SK-N-SH (cell line): ENCODE results near the gene NECTIN3. TPM values are rescaled to one million over a fixed set of nuclear protein-coding genes. Genes with fewer than 3 reads are reported as not detected.

ENCODE experiments used
- CTCF ChIA-PET: fragments of 300-600, 350-600 bp; formaldehyde crosslinking; extraction: SDS; loops from one replicate; lab custom pipeline; 2021; lab: Yijun Ruan, JAX
- POLR2A ChIA-PET: fragments of 350-600 bp; sonication (Branson Sonifier 250); formaldehyde crosslinking; extraction: SDS; loops from one replicate; lab custom pipeline; 2020; ENCODE audit warnings: antibody characterized with exemption, inconsistent platforms; lab: Yijun Ruan, JAX
- DNase-seq: peaks from one replicate; pipeline ENCODE4 v3.0.0; 2012
- H2AFZ ChIP-seq: fragments of 200-600 bp; sonication (generic); 2 replicates; pipeline ENCODE4 v1.8.1; 2016; ENCODE audit warnings: antibody characterized with exemption, mild to moderate bottlenecking, low read depth
- H3F3A ChIP-seq: fragments of 200-600 bp; sonication (generic); replicated peaks from 2 replicates; pipeline ENCODE3; 2016; ENCODE audit warnings: antibody characterized with exemption, mild to moderate bottlenecking; ENCODE audit not compliant: insufficient read depth
- H3K27ac ChIP-seq, 2 experiments: fragments of 200-500 bp in 1 of 2; fragments of 200-600 bp in 1 of 2; sonication (Bioruptor generic) in 1 of 2; sonication (generic), shearing (Covaris generic) in 1 of 2; 2 replicates each; pipeline versions ENCODE4 v1.5.1 to v1.6.1; 2014 to 2016; ENCODE audit warnings: low read depth in 2 of 2, inconsistent platforms in 1 of 2, low read length in 1 of 2, mild to moderate bottlenecking in 1 of 2, mixed read lengths in 1 of 2
- H3K27me3 ChIP-seq: fragments of 200-600 bp; sonication (generic), shearing (Covaris generic); 2 replicates; pipeline ENCODE4 v1.6.1; 2016; ENCODE audit warnings: mixed run types; ENCODE audit not compliant: insufficient read depth
- H3K36me3 ChIP-seq, 2 experiments: fragments of 200-500 bp in 1 of 2; fragments of 200-600 bp in 1 of 2; sonication (Bioruptor generic) in 1 of 2; sonication (generic) in 1 of 2; replicated peaks in 1 of 2; 2 replicates each; pipeline versions ENCODE3 to v1.5.1; 2014 to 2016; ENCODE audit warnings: low read length in 1 of 2, mild to moderate bottlenecking in 1 of 2; ENCODE audit not compliant: insufficient read depth in 2 of 2, control insufficient read depth in 1 of 2
- H3K4me1 ChIP-seq, 2 experiments: fragments of 200-500 bp in 1 of 2; fragments of 200-600 bp in 1 of 2; sonication (Bioruptor generic) in 1 of 2; sonication (generic), shearing (Covaris generic) in 1 of 2; 2 replicates each; pipeline versions ENCODE4 v1.5.1 to v1.6.1; 2014 to 2016; ENCODE audit warnings: low read depth in 1 of 2, low read length in 1 of 2, mixed run types in 1 of 2; ENCODE audit not compliant: insufficient read depth in 2 of 2, control insufficient read depth in 1 of 2
- H3K4me2 ChIP-seq: fragments of 200-600 bp; sonication (generic), shearing (Covaris generic); 2 replicates; pipeline ENCODE4 v1.6.1; 2017; ENCODE audit warnings: mixed run types
- H3K4me3 ChIP-seq, 2 experiments: fragments of 200-500 bp in 1 of 2; fragments of 200-600 bp in 1 of 2; sonication (Bioruptor generic) in 1 of 2; sonication (generic), shearing (Covaris generic) in 1 of 2; 2 replicates each; pipeline versions ENCODE4 v1.5.1 to v1.8.1; 2014 to 2016; ENCODE audit warnings: low read depth in 2 of 2, inconsistent platforms in 1 of 2, low read length in 1 of 2, mild to moderate bottlenecking in 1 of 2, mixed read lengths in 1 of 2, moderate library complexity in 1 of 2
- H3K79me2 ChIP-seq: fragments of 200-600 bp; sonication (generic); 2 replicates; pipeline ENCODE4 v1.8.1; 2017; ENCODE audit warnings: mild to moderate bottlenecking; ENCODE audit not compliant: insufficient read depth
- H3K9ac ChIP-seq: fragments of 200-600 bp; sonication (generic); 2 replicates; pipeline ENCODE4 v1.6.1; 2017; ENCODE audit warnings: mixed run types
- H3K9me2 ChIP-seq: fragments of 200-600 bp; sonication (generic); 2 replicates; pipeline ENCODE4 v1.6.1; 2017; ENCODE audit warnings: mixed run types
- H3K9me3 ChIP-seq: fragments of 200-600 bp; sonication (generic); 2 replicates; pipeline ENCODE4 v1.6.1; 2017; ENCODE audit warnings: mixed run types, mild to moderate bottlenecking, moderate library complexity
- H4K20me1 ChIP-seq: fragments of 200-600 bp; sonication (generic); 2 replicates; pipeline ENCODE4 v1.6.1; 2017; ENCODE audit warnings: mild to moderate bottlenecking, mixed run types; ENCODE audit not compliant: insufficient read depth
- CTCF ChIP-seq: fragments of 200-600 bp; sonication (generic); IDR thresholded peaks from 2 replicates; pipeline ENCODE4 v1.6.1; 2017; ENCODE audit warnings: antibody characterized with exemption, mild to moderate bottlenecking, moderate library complexity
- ELF1 ChIP-seq: IDR thresholded peaks from 2 replicates; pipeline ENCODE4 v1.4.0; 2012
- EP300 ChIP-seq, 2 experiments: IDR thresholded peaks; 2 replicates each; pipeline versions ENCODE4 v1.4.0 to v1.6.1; 2012; ENCODE audit warnings: borderline replicate concordance in 1 of 2, low read depth in 1 of 2, low read length in 1 of 2
- EZH2phosphoT487 ChIP-seq: fragments of 200-600 bp; sonication (generic); IDR thresholded peaks from 2 replicates; pipeline ENCODE4 v1.6.1; 2017; ENCODE audit warnings: low read depth, mixed run types, mild to moderate bottlenecking, antibody characterized with exemption, moderate library complexity, borderline replicate concordance
- FOSL2 ChIP-seq: IDR thresholded peaks from 2 replicates; pipeline ENCODE4 v1.4.0; 2012; ENCODE audit warnings: low read depth, mild to moderate bottlenecking, moderate library complexity, borderline replicate concordance
- FOXJ3 ChIP-seq: sonication (generic); formaldehyde crosslinking; IDR thresholded peaks from 2 replicates; pipeline ENCODE4 v1.5.1; 2020; ENCODE audit warnings: mild to moderate bottlenecking, missing genetic modification reagents
- FOXM1 ChIP-seq: IDR thresholded peaks from 2 replicates; pipeline ENCODE4 v1.4.0; 2012; ENCODE audit warnings: low read depth, mild to moderate bottlenecking
- GATA2 ChIP-seq: sonication (generic); formaldehyde crosslinking; IDR thresholded peaks from 2 replicates; pipeline ENCODE4 v1.5.0; 2020; ENCODE audit warnings: mild to moderate bottlenecking, missing genetic modification reagents
- IRF3 ChIP-seq: fragments of 150-350 bp; IDR thresholded peaks from 2 replicates; pipeline ENCODE4 v1.6.1; 2016; ENCODE audit warnings: mild to moderate bottlenecking, low read depth, low read length
- JUND ChIP-seq: IDR thresholded peaks from 2 replicates; pipeline ENCODE4 v1.4.0; 2012
- MAX ChIP-seq: IDR thresholded peaks from 2 replicates; pipeline ENCODE4 v1.4.0; 2012; ENCODE audit warnings: low read depth
- NFIC ChIP-seq: IDR thresholded peaks from 2 replicates; pipeline ENCODE4 v1.4.0; 2012; ENCODE audit warnings: borderline replicate concordance
- PBX3 ChIP-seq: IDR thresholded peaks from 2 replicates; pipeline ENCODE4; 2012
- RXRA ChIP-seq: IDR thresholded peaks from 2 replicates; pipeline ENCODE4 v1.4.0; 2012; ENCODE audit warnings: low read depth, mild to moderate bottlenecking, borderline replicate concordance
- TAF1 ChIP-seq: IDR thresholded peaks from 2 replicates; pipeline ENCODE4 v1.6.1; 2012; ENCODE audit warnings: low read depth, mild to moderate bottlenecking, low read length, moderate library complexity, borderline replicate concordance
- TCF12 ChIP-seq: IDR thresholded peaks from 2 replicates; pipeline ENCODE4 v1.4.0; 2012
- WGBS: methylation state at CpG from one replicate; pipeline ENCODE4 v1.1.6; 2017; ENCODE audit warnings: low lambda C conversion rate; 5-methylcytosine and 5-hydroxymethylcytosine counted together
- polyA plus RNA-seq, 3 experiments: library from polyadenylated mRNA; depleted of rRNA; stranded (reverse); fragments of >200 nt; gene quantifications; 2 replicates each; pipeline ENCODE4 v1.2.3, GENCODE V29; 2012

The NECTIN3 gene
- polyA plus RNA-seq, 1 of the 3 experiments (the other 2 are of a cell fraction), result 8.9 TPM

GRCh38 chr3:111236836-111237713 is 165.5 kb downstream of the NECTIN3 start:
- Histone ChIP-seq H3K4me2 (peak overlapping the region; percentile 28; the same call in 1 of the 2 replicates), H3K9ac (no peak overlapping the region; the same call in 1 of the 2 replicates), H3K9me2 (no peaks in the 10 kb centered on the region), H3K4me3 (no peak overlapping the region), H2AFZ (no peak overlapping the region; the same call in 1 of the 2 replicates), H3K4me1 (peaks cover 5 to 8% of the 10 kb centered on the region in 2 experiments; a peak in 2 of 4 replicates)
- CTCF ChIA-PET, result interaction anchor here (1.1 kb wide), 1 partner anchor 11 kb away, joined by 3 read pairs; no protein-coding TSS in a partner anchor
- POLR2A ChIA-PET, result no interaction called here
- TF ChIP-seq RXRA (no peak), GATA2 (CRISPR knock-in tag) (no peak), MAX (no peak), EZH2phosphoT487 (no peak), ELF1 (no peak), NFIC (0 out of 2 replicates have a peak, but pooled peaks have one; percentile 11), JUND (0 out of 2 replicates have a peak, but pooled peaks have one; percentile 6), IRF3 (no peak), FOXM1 (no peak), CTCF (no peak), TCF12 (peak; percentile 33; the same call in 1 of the 2 replicates)
- TF ChIP-seq, all 33 proteins: peak for 3
- no peaks in the 10 kb centered on the region for H3K27me3 ChIP-seq
- WGBS, result 45% methylated on average over 6 of the region's 6 CpGs
- peak overlapping the region in 1 of 2 experiments; percentile 57; a peak in 2 of 4 replicates for H3K27ac ChIP-seq
- DNase-seq, result peak; percentile 11
- H3F3A ChIP-seq, result peaks cover 22% of the 10 kb centered on the region
- H3K9me3 ChIP-seq, result no peaks in the 10 kb centered on the region
- H4K20me1 ChIP-seq, result no peaks in the 10 kb centered on the region
- no peaks in the 10 kb centered on the region for H3K36me3 ChIP-seq
- no peaks in the 10 kb centered on the region for H3K79me2 ChIP-seq

- 43% methylated on average over 1 of the region's 1 CpG for WGBS
- Histone ChIP-seq H3K4me3 (no peak overlapping the region), H3K9ac (no peak overlapping the region), H3K27me3 (no peaks in the 10 kb centered on the region), H3K4me2 (0 out of 2 replicates have a peak overlapping the region, but pooled peaks have one; percentile 28), H3K36me3 (no peaks in the 10 kb centered on the region), H2AFZ (no peak overlapping the region), H3K9me3 (no peaks in the 10 kb centered on the region), H3K79me2 (no peaks in the 10 kb centered on the region), H3K27ac (peak overlapping the region in 1 of 2 experiments; percentile 57; a peak in 2 of 4 replicates), H3K9me2 (no peaks in the 10 kb centered on the region), H4K20me1 (no peaks in the 10 kb centered on the region), H3K4me1 (peaks cover 5 to 8% of the 10 kb centered on the region in 2 experiments; a peak in 2 of 4 replicates), H3F3A (peaks cover 22% of the 10 kb centered on the region)
- TF ChIP-seq FOSL2 (no peak), EP300 (IDR thresholded peaks at IDR 0.05; ENCODE audit: borderline replicate concordance in 1 of 2, low read depth in 1 of 2, low read length in 1 of 2) (peak in 1 of 2 experiments; percentile 41; a peak in 1 of 4 replicates), TCF12 (peak; percentile 53; the same call in 1 of the 2 replicates), FOXJ3 (CRISPR knock-in tag) (no peak), NFIC (0 out of 2 replicates have a peak, but pooled peaks have one; percentile 12), PBX3 (peak; percentile 39), MAX (no peak), TAF1 (no peak)
- ChIA-PET CTCF (no interaction called here), POLR2A (no interaction called here)
- no peak for DNase-seq
These were observed 166.3 kb downstream of the NECTIN3 start for GRCh38 chr3:111237946-111238345.
